SK-N-MC (cell line): ENCODE results near the gene GABBR2.

Experiments used
- DNase-seq: peaks from one replicate; pipeline ENCODE4 v3.0.0-alpha.2; 2011; ENCODE audit warnings: low read depth, low spot score
- H3K27ac ChIP-seq: fragments of 200-600 bp; sonication (generic); 2 replicates; pipeline ENCODE4 v1.5.1; 2016; ENCODE audit warnings: mixed run types
- H3K36me3 ChIP-seq: fragments of 200-600 bp; sonication (generic); 2 replicates; pipeline ENCODE4 v1.6.1; 2017; ENCODE audit warnings: antibody characterized with exemption, low read length, mixed read lengths; ENCODE audit not compliant: insufficient read depth
- H3K4me3 ChIP-seq: fragments of 200-600 bp; sonication (generic); 2 replicates; pipeline ENCODE4 v1.5.1; 2016
- H3K9ac ChIP-seq: fragments of 200-600 bp; sonication (generic); 2 replicates; pipeline ENCODE4 v1.8.0; 2017; ENCODE audit warnings: mixed run types, mixed read lengths; ENCODE audit not compliant: insufficient read length
- H3K9me3 ChIP-seq: fragments of 200-600 bp; sonication (generic); 2 replicates; pipeline ENCODE4 v1.6.1; 2017; ENCODE audit warnings: low read depth, mild to moderate bottlenecking, antibody characterized with exemption, low read length, moderate library complexity, mixed read lengths
- EZH2 ChIP-seq: fragments of 200-600 bp; sonication (generic); IDR thresholded peaks from one replicate; pipeline ENCODE4 v1.6.1; 2017; ENCODE audit warnings: antibody characterized with exemption
- FOXP2 ChIP-seq: optimal IDR thresholded peaks from 2 replicates; pipeline ENCODE3; 2011; ENCODE audit warnings: mild to moderate bottlenecking, moderate library complexity; ENCODE audit not compliant: insufficient read depth; ENCODE audit errors: extremely low read length, control extremely low read depth
- POLR2AphosphoS5 ChIP-seq: IDR thresholded peaks from 2 replicates; pipeline ENCODE4 v1.6.1; 2012; ENCODE audit warnings: mild to moderate bottlenecking, low read depth, low read length, borderline replicate concordance

Gene GABBR2

GRCh38 chr9:98709968-98710965, 1.5 kb upstream of the GABBR2 start:
- TF ChIP-seq POLR2AphosphoS5 (no peak), EZH2 (no peak), FOXP2 (no peak)
- Histone ChIP-seq H3K9me3 (no peaks in the 10 kb centered on the region), H3K9ac (no peak overlapping the region), H3K36me3 (no peaks in the 10 kb centered on the region), H3K27ac (no peak overlapping the region), H3K4me3 (no peak overlapping the region)
- peak; percentile 5 for DNase-seq

- DNase-seq = no peak
- H3K4me3 ChIP-seq = no peak overlapping the region
- H3K36me3 ChIP-seq = no peaks in the 10 kb centered on the region
- no peaks in the 10 kb centered on the region for H3K9me3 ChIP-seq
- TF ChIP-seq EZH2 (no peak), POLR2AphosphoS5 (no peak), FOXP2 (no peak)
- no peak overlapping the region for H3K27ac ChIP-seq
- H3K9ac ChIP-seq = no peak overlapping the region
These were observed 417 bp downstream of the GABBR2 start for GRCh38 chr9:98708103-98708932.

DNA sequence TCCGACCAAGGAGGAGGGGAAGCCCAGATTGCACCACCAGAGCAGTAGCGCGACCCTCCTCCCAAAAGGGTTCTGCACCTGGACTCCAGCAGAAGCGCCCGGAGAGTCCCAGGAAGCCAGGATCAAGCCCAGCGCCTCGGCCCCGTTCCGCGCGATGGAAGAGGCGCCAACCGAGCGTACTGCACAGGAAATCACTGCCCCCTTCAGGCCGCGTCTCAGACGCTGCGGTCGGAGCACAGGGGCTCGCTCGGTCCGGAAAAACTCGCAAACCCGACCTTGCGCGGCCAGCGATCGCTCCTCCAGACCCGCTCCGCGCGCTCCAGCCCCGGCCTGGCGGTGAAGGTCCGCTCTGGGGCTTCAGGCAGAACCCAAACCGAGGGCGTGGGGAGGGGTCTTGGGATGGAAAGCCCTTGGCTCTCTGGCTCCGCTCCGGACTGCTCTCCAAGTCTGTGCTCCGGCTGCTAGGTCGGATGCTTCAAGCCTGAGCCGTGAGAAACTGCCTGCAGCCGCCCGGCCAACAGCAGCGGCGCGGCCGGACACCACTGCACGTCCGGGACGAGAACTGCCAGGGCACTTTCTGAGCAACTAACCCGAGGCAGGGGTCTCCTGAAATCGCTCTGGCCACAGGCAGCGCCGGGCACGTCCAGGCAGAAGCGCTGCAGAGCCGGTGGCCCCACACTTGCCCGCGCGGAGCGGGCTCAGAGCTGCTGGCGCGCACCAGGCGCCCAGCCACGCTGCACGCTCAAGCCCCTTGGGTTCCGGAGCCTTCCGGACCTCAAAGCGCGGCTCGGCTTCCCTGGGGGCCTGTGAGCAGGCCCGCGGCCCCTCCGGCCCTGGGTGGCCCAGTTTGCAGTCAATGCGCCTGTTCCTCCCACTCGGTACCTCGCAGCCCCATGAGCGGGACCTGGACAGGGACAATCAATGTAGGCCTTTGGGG, 1.3 kb downstream of the GABBR2 start:
- H3K4me3 ChIP-seq = no peak overlapping the region
- H3K36me3 ChIP-seq = no peaks in the 10 kb centered on the region
- H3K9me3 ChIP-seq = no peaks in the 10 kb centered on the region
- no peak overlapping the region for H3K9ac ChIP-seq
- H3K27ac ChIP-seq = no peak overlapping the region
- DNase-seq = no peak
- TF ChIP-seq EZH2 (no peak), POLR2AphosphoS5 (no peak), FOXP2 (no peak)

DNA sequence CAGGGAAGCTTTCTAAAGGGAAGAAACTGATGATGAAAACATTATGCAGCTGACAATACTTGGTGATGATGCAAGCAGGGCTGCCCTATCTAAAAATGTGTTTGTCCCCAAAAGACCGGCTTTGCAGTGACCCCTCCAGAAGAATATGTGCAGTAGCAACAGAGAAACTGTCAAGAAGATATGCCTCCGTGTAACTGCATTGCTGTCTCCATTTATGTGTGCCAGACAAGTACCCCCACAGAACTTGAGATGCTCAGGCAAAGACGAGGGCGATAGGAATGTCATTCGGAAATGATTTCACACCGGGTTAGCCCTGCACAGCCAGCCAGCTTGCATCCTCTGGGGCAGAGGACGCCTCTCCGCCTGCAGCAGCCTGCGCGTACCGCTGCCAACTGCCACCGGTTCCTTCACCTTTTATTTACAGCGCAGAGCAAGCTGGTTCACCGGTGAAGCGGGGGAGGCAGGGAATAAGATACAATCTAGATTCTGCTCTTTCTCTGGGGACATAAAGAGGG, 2.0 kb downstream of the GABBR2 start:
- DNase-seq = no peak
- Histone ChIP-seq H3K9ac (no peak overlapping the region), H3K4me3 (no peak overlapping the region), H3K27ac (no peak overlapping the region), H3K9me3 (no peaks in the 10 kb centered on the region), H3K36me3 (no peaks in the 10 kb centered on the region)
- TF ChIP-seq FOXP2 (no peak), EZH2 (no peak), POLR2AphosphoS5 (no peak)

DNA sequence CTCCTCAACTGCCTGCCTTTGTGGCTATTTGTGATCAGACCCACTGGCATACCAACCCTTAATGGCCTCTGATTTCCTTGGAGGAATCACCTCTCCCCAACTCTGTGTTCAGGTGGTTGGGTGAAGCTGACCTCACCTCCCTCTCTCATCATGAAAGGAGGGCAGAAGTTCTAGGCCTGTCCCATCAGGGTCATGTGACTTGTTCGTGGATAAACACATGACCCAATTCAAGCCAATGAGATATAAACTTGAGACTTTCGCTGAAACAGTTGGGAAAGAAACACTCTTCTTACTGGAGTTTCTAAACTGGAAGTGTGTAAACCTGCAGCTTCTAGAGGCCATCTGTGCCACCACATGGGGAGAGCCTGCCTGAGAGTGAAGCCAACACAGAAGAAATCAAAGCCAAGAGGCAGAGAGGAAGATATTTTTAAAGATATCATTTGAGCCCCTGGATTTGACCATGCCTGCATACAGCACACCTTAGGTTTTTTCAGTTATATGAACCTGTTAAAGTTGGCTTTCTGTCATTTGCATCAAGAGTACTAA, 5.8 kb downstream of the GABBR2 start:
- Histone ChIP-seq H3K36me3 (no peaks in the 10 kb centered on the region), H3K9ac (no peak overlapping the region), H3K4me3 (no peak overlapping the region), H3K27ac (no peak overlapping the region), H3K9me3 (no peaks in the 10 kb centered on the region)
- DNase-seq = no peak
- TF ChIP-seq EZH2 (no peak), POLR2AphosphoS5 (no peak), FOXP2 (no peak)

- TF ChIP-seq FOXP2 (no peak), POLR2AphosphoS5 (no peak), EZH2 (no peak)
- no peak overlapping the region for H3K9ac ChIP-seq
- H3K27ac ChIP-seq = no peak overlapping the region
- DNase-seq = no peak
- H3K36me3 ChIP-seq = no peaks in the 10 kb centered on the region
- no peak overlapping the region for H3K4me3 ChIP-seq
- no peaks in the 10 kb centered on the region for H3K9me3 ChIP-seq
These were observed 6.4 kb downstream of the GABBR2 start for GRCh38 chr9:98702340-98702739.

DNA sequence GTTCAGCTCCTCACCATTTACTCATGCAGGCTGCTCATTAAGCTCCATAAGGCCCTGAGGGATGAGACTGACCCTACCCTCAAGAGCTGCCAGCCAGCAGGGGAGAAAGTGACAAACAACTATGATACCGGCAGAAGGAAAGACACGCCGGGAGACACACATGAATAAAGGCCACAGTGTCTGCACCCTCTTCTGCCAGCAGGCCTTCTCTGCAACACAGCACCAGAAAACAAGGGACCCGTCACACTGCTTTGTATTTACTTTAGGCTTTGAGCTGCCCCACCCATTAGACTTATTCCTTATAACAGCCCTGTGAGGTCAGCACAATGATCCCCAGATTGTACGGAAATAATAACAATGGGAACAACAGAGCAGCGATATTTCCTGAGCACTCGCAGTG, 7.2 kb downstream of the GABBR2 start:
- Histone ChIP-seq H3K4me3 (no peak overlapping the region), H3K36me3 (no peaks in the 10 kb centered on the region), H3K9ac (no peak overlapping the region), H3K27ac (no peak overlapping the region), H3K9me3 (no peaks in the 10 kb centered on the region)
- no peak for TF ChIP-seq EZH2
- no peak for TF ChIP-seq POLR2AphosphoS5
- no peak for TF ChIP-seq FOXP2
- DNase-seq = no peak
